Measurements from ENCODE around the gene LPP. TPM values are rescaled to one million over a fixed set of nuclear protein-coding genes. Genes with fewer than 3 reads are reported as not detected.

The LPP gene
- total and polyA plus RNA-seq, 8 donors, result 23.1 to 220 (median 26.7) TPM

DNA sequence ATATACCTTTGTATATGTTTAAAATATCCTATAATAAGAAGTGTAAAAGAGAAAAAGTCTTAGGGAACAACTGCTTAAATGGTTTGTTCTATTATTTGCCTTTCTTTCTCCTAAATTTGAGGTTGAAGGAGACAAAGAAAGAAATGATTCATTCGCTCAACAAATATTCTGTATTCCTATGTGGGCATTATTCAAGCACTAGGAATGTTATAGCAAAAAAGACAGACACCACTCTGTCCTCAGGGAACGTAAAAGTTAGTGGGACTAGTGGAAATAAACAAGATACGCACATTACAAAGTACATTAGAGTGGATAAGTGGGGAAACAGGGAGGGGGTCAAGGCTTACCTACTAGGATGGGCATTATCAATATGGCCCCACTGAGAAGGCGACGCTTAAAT lies 332.2 kb downstream of the LPP start:
- ATAC-seq (no peak), DNase-seq (no peak)
- Histone ChIP-seq H3K27me3 (no peaks in the 10 kb centered on the region), H3K4me3 (no peak overlapping the region), H3K27ac (no peak overlapping the region), H3K36me3 (peaks cover 0 to 18% of the 10 kb centered on the region in 2 donors), H3K4me1 (no peaks in the 10 kb centered on the region), H3K9me3 (no peaks in the 10 kb centered on the region)
- TF ChIP-seq, protein P1, sequence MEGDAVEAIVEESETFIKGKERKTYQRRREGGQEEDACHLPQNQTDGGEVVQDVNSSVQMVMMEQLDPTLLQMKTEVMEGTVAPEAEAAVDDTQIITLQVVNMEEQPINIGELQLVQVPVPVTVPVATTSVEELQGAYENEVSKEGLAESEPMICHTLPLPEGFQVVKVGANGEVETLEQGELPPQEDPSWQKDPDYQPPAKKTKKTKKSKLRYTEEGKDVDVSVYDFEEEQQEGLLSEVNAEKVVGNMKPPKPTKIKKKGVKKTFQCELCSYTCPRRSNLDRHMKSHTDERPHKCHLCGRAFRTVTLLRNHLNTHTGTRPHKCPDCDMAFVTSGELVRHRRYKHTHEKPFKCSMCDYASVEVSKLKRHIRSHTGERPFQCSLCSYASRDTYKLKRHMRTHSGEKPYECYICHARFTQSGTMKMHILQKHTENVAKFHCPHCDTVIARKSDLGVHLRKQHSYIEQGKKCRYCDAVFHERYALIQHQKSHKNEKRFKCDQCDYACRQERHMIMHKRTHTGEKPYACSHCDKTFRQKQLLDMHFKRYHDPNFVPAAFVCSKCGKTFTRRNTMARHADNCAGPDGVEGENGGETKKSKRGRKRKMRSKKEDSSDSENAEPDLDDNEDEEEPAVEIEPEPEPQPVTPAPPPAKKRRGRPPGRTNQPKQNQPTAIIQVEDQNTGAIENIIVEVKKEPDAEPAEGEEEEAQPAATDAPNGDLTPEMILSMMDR (IDR thresholded peaks at IDR 0.05), result no peak
- intact Hi-C loops (cut with DNase I), result no loop called here

DNA sequence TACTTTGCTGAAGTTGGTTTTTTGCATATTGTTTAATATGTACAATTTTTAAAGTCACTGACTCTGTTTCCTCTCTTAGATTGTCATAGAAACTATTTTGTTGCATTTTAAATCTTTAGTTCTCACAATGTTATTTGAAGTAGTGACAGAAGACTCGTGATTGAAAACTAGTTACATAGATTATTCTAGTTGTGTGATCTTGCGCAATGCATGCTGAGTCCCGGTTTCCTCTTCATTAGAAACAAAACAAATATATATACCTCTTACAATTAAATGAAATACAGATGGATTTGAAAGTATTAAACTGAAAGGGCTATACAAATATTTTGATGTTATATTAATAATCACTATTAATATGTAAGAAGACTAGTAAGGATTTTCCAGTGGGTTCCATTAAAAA lies 333.0 kb downstream of the LPP start:
- ATAC-seq (no peak), DNase-seq (no peak)
- Histone ChIP-seq H3K27ac (no peak overlapping the region), H3K9me3 (no peaks in the 10 kb centered on the region), H3K36me3 (peaks cover 0 to 18% of the 10 kb centered on the region in 2 donors), H3K4me3 (no peak overlapping the region), H3K27me3 (no peaks in the 10 kb centered on the region), H3K4me1 (no peaks in the 10 kb centered on the region)
- intact Hi-C loops (cut with DNase I), result no loop called here
- TF ChIP-seq, protein P1 (IDR thresholded peaks at IDR 0.05), result no peak

DNA sequence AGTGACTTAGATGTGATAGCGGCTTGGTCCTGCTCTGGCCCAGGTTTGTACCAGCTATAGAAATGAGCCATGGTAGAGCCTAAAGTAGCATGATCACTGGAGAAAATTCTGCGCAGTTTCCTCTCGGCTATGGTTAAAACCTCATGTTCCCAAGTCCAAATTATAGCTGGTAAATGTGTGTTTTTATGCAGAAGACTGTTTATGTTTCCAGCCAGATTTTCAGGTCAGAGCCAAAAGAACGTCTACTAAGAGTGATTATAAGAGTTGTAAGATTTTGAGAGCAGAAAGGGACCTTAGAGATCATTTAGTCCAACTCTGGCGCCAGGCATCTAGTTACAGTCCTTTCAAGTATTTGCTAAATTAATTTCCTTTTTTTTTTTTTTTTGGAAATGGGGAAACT lies 333.7 kb downstream of the LPP start:
- TF ChIP-seq, protein P1 (IDR thresholded peaks at IDR 0.05), result no peak
- H3K4me1 ChIP-seq, result no peaks in the 10 kb centered on the region
- no peaks in the 10 kb centered on the region for H3K9me3 ChIP-seq
- intact Hi-C loops (cut with DNase I), result no loop called here
- no peak overlapping the region for H3K4me3 ChIP-seq
- H3K27ac ChIP-seq, result no peak overlapping the region
- no peak for DNase-seq
- H3K36me3 ChIP-seq, result peaks cover 0 to 18% of the 10 kb centered on the region in 2 donors
- H3K27me3 ChIP-seq, result no peaks in the 10 kb centered on the region
- no peak for ATAC-seq

DNA sequence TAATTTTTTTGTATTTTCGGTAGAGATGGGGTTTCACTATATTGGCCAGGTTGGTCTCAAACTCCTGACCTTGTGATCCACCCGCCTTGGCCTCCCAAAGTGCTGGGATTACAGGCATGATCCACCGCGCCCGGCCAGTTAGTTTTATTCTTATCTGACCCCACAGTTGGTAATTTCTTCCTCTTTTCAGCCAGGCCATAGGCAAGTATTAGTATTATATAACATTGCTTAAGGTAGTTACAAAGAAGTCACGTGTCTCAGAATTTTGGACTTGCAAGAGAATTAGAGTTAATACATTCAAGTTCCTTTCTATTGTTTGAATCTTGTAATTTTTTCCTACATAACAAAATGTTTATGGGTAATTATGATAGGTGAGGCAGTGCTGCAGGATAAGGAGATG lies 334.8 kb downstream of the LPP start:
- intact Hi-C loops (cut with DNase I), result no loop called here
- no peak for ATAC-seq
- peaks cover 0 to 18% of the 10 kb centered on the region in 2 donors for H3K36me3 ChIP-seq
- TF ChIP-seq, protein P1 (IDR thresholded peaks at IDR 0.05), result no peak
- no peaks in the 10 kb centered on the region for H3K9me3 ChIP-seq
- H3K4me1 ChIP-seq, result no peaks in the 10 kb centered on the region
- no peak overlapping the region for H3K4me3 ChIP-seq
- DNase-seq, result no peak
- H3K27me3 ChIP-seq, result no peaks in the 10 kb centered on the region
- H3K27ac ChIP-seq, result no peak overlapping the region

DNA sequence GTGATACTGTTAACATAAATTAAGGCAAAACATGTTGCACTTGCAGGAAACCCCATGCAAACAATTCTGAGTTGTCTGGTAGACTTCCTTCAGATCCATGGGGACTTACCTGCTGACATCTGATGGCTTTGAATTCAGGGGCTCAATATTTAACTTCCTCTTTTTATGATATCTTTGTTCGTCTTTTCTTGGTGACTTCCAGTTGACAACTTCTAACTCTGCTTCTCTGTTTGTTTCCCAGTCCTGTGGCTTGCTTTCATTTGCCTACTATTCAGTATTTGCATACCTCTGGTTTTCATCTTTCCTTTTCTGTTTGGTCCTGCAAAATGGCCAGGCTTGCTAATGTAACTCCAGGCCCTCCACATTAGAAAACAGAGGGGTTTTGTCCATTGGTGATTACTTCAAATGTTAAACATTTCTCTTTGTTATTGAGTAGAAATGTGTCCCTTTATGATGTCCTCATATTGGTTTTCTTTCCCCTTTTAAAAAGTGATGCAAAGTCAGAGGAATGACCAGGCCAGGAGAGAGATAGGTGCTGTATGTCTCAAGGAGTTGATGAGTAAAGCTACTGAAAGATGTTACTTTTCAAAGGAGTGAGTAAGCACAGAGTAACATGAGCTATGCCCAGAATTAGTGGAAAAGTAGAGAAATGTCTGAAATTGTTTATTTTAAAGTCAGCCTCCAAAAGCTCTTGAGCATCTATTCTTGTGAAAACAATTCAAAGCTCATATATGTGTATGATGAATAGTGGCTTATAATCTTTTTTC lies 335.9 kb downstream of the LPP start:
- Histone ChIP-seq H3K9me3 (no peaks in the 10 kb centered on the region), H3K27ac (no peak overlapping the region), H3K27me3 (no peaks in the 10 kb centered on the region), H3K36me3 (peaks cover 0 to 12% of the 10 kb centered on the region in 2 donors), H3K4me1 (no peaks in the 10 kb centered on the region), H3K4me3 (no peak overlapping the region)
- TF ChIP-seq, protein P1 (IDR thresholded peaks at IDR 0.05), result no peak
- intact Hi-C loops (cut with DNase I), result no loop called here
- no peak for ATAC-seq
- no peak for DNase-seq

Measured in left lung (tissue), 10 donors.